ENCODE results near the gene CALD1. TPM values are rescaled to one million over a fixed set of nuclear protein-coding genes. Genes with fewer than 3 reads are reported as not detected.

The CALD1 gene
- polyA plus RNA-seq, 1 donor from 2014 or later: 0.89 TPM

- H3K4me1 Mint-ChIP-seq: no peaks in the 10 kb centered on the region
- H3K27ac Mint-ChIP-seq: no peak overlapping the region
- H3K36me3 Mint-ChIP-seq: no peaks in the 10 kb centered on the region
- H3K27me3 Mint-ChIP-seq: no peaks in the 10 kb centered on the region
- no peak overlapping the region for H3K4me3 Mint-ChIP-seq
- peaks cover 0 to 2% (median 0%) of the 10 kb centered on the region in 3 donors for H3K9me3 Mint-ChIP-seq
Measured at GRCh38 chr7:134818613-134819345, 39.3 kb downstream of the CALD1 start.

- Mint-ChIP-seq H3K36me3 (no peaks in the 10 kb centered on the region), H3K9me3 (no peaks in the 10 kb centered on the region), H3K4me3 (no peak overlapping the region), H3K27ac (no peak overlapping the region), H3K4me1 (no peaks in the 10 kb centered on the region), H3K27me3 (no peaks in the 10 kb centered on the region)
Measured at GRCh38 chr7:134819401-134819800, 40.0 kb downstream of the CALD1 start.

GRCh38 chr7:134820295-134820694 is 40.9 kb downstream of the CALD1 start:
- Mint-ChIP-seq H3K27me3 (no peaks in the 10 kb centered on the region), H3K4me3 (no peak overlapping the region), H3K27ac (no peak overlapping the region), H3K9me3 (no peaks in the 10 kb centered on the region), H3K4me1 (no peaks in the 10 kb centered on the region), H3K36me3 (no peaks in the 10 kb centered on the region)

GRCh38 chr7:134820778-134821177 is 41.3 kb downstream of the CALD1 start:
- Mint-ChIP-seq H3K4me3 (no peak overlapping the region), H3K4me1 (no peaks in the 10 kb centered on the region), H3K9me3 (no peaks in the 10 kb centered on the region), H3K27ac (no peak overlapping the region), H3K36me3 (no peaks in the 10 kb centered on the region), H3K27me3 (no peaks in the 10 kb centered on the region)

- no peaks in the 10 kb centered on the region for H3K27me3 Mint-ChIP-seq
- H3K36me3 Mint-ChIP-seq: no peaks in the 10 kb centered on the region
- no peak overlapping the region for H3K4me3 Mint-ChIP-seq
- no peaks in the 10 kb centered on the region for H3K9me3 Mint-ChIP-seq
- no peak overlapping the region for H3K27ac Mint-ChIP-seq
- no peaks in the 10 kb centered on the region for H3K4me1 Mint-ChIP-seq
Measured at GRCh38 chr7:134823400-134823799, 44.0 kb downstream of the CALD1 start.

- no peaks in the 10 kb centered on the region for H3K27me3 Mint-ChIP-seq
- H3K36me3 Mint-ChIP-seq: peaks cover 2% of the 10 kb centered on the region
- H3K4me3 Mint-ChIP-seq: no peak overlapping the region
- H3K9me3 Mint-ChIP-seq: no peaks in the 10 kb centered on the region
- H3K27ac Mint-ChIP-seq: no peak overlapping the region
- no peaks in the 10 kb centered on the region for H3K4me1 Mint-ChIP-seq
Measured at GRCh38 chr7:134825666-134826065, 46.2 kb downstream of the CALD1 start.

- no peaks in the 10 kb centered on the region for H3K27me3 Mint-ChIP-seq
- no peak overlapping the region for H3K27ac Mint-ChIP-seq
- H3K36me3 Mint-ChIP-seq: peaks cover 2% of the 10 kb centered on the region
- H3K9me3 Mint-ChIP-seq: no peaks in the 10 kb centered on the region
- H3K4me1 Mint-ChIP-seq: no peaks in the 10 kb centered on the region
- H3K4me3 Mint-ChIP-seq: no peak overlapping the region
Measured at GRCh38 chr7:134826105-134826504, 46.7 kb downstream of the CALD1 start.

GRCh38 chr7:134827436-134827835 is 48.0 kb downstream of the CALD1 start:
- Mint-ChIP-seq H3K4me1 (no peaks in the 10 kb centered on the region), H3K27me3 (peaks cover 3% of the 10 kb centered on the region), H3K36me3 (peaks cover 2% of the 10 kb centered on the region), H3K9me3 (no peaks in the 10 kb centered on the region), H3K4me3 (no peak overlapping the region), H3K27ac (no peak overlapping the region)

- Mint-ChIP-seq H3K4me1 (no peaks in the 10 kb centered on the region), H3K27me3 (peaks cover 3% of the 10 kb centered on the region), H3K4me3 (no peak overlapping the region), H3K36me3 (peaks cover 2% of the 10 kb centered on the region), H3K27ac (no peak overlapping the region), H3K9me3 (no peaks in the 10 kb centered on the region)
Measured at GRCh38 chr7:134827889-134828288, 48.5 kb downstream of the CALD1 start.

- Mint-ChIP-seq H3K9me3 (no peaks in the 10 kb centered on the region), H3K27ac (no peak overlapping the region), H3K4me1 (no peaks in the 10 kb centered on the region), H3K4me3 (no peak overlapping the region), H3K27me3 (peaks cover 3% of the 10 kb centered on the region), H3K36me3 (peaks cover 2% of the 10 kb centered on the region)
Measured at GRCh38 chr7:134828361-134828760, 48.9 kb downstream of the CALD1 start.

GRCh38 chr7:134829380-134829986 is 50.0 kb downstream of the CALD1 start:
- Mint-ChIP-seq H3K36me3 (peaks cover 2% of the 10 kb centered on the region), H3K27me3 (peaks cover 3% of the 10 kb centered on the region), H3K4me1 (no peaks in the 10 kb centered on the region), H3K27ac (no peak overlapping the region), H3K4me3 (no peak overlapping the region), H3K9me3 (no peaks in the 10 kb centered on the region)

- H3K4me3 Mint-ChIP-seq: peak overlapping the region in 1 of 4 donors; percentile 3
- H3K9me3 Mint-ChIP-seq: no peaks in the 10 kb centered on the region
- H3K27me3 Mint-ChIP-seq: peaks cover 3% of the 10 kb centered on the region
- H3K27ac Mint-ChIP-seq: no peak overlapping the region
- peaks cover 2% of the 10 kb centered on the region for H3K36me3 Mint-ChIP-seq
- peaks cover 0 to 1% (median 0%) of the 10 kb centered on the region in 3 donors for H3K4me1 Mint-ChIP-seq
Measured at GRCh38 chr7:134831862-134832261, 52.4 kb downstream of the CALD1 start.

GRCh38 chr7:134832367-134832766 is 52.9 kb downstream of the CALD1 start:
- H3K36me3 Mint-ChIP-seq: peaks cover 2% of the 10 kb centered on the region
- H3K27me3 Mint-ChIP-seq: peaks cover 3% of the 10 kb centered on the region
- no peak overlapping the region for H3K4me3 Mint-ChIP-seq
- H3K9me3 Mint-ChIP-seq: no peaks in the 10 kb centered on the region
- peaks cover 0 to 1% (median 0%) of the 10 kb centered on the region in 3 donors for H3K4me1 Mint-ChIP-seq
- H3K27ac Mint-ChIP-seq: no peak overlapping the region

- no peak overlapping the region for H3K4me3 Mint-ChIP-seq
- H3K4me1 Mint-ChIP-seq: peaks cover 0 to 1% (median 0%) of the 10 kb centered on the region in 3 donors
- H3K9me3 Mint-ChIP-seq: no peaks in the 10 kb centered on the region
- H3K27me3 Mint-ChIP-seq: peaks cover 3% of the 10 kb centered on the region
- peaks cover under 1% of the 10 kb centered on the region for H3K36me3 Mint-ChIP-seq
- H3K27ac Mint-ChIP-seq: no peak overlapping the region
Measured at GRCh38 chr7:134834689-134835462, 55.4 kb downstream of the CALD1 start.

GRCh38 chr7:134835463-134835823 is 56.0 kb downstream of the CALD1 start:
- Mint-ChIP-seq H3K27me3 (peaks cover 3% of the 10 kb centered on the region), H3K4me3 (no peak overlapping the region), H3K27ac (no peak overlapping the region), H3K4me1 (peaks cover 0 to 1% (median 0%) of the 10 kb centered on the region in 3 donors), H3K9me3 (no peaks in the 10 kb centered on the region), H3K36me3 (peaks cover 2% of the 10 kb centered on the region)
